T-helper 9 cell (primary cell): ENCODE measurements around the gene MAML3.

ENCODE experiments used
- DNase-seq: peaks from one replicate; pipeline ENCODE4 v3.0.0-alpha.2; 2020

The MAML3 gene

GRCh38 chr4:139802931-139803330 lies 351.1 kb downstream of the MAML3 start:
- DNase-seq: no peak

GRCh38 chr4:139802488-139802887 lies 351.5 kb downstream of the MAML3 start:
- DNase-seq: no peak

- DNase-seq: no peak
These were observed 352.1 kb downstream of the MAML3 start for GRCh38 chr4:139801895-139802294.

- DNase-seq: no peak
These were observed 353.9 kb downstream of the MAML3 start for GRCh38 chr4:139800082-139800481.

GRCh38 chr4:139799615-139800014 lies 354.4 kb downstream of the MAML3 start:
- no peak for DNase-seq

GRCh38 chr4:139798456-139798855 lies 355.5 kb downstream of the MAML3 start:
- no peak for DNase-seq

GRCh38 chr4:139797287-139797686 lies 356.7 kb downstream of the MAML3 start:
- DNase-seq: no peak

GRCh38 chr4:139795527-139796314 lies 358.3 kb downstream of the MAML3 start:
- no peak for DNase-seq

- no peak for DNase-seq
These were observed 359.6 kb downstream of the MAML3 start for GRCh38 chr4:139794158-139794954.

GRCh38 chr4:139791681-139792080 lies 362.3 kb downstream of the MAML3 start:
- no peak for DNase-seq

GRCh38 chr4:139790291-139790690 lies 363.7 kb downstream of the MAML3 start:
- DNase-seq: no peak

- DNase-seq: no peak
These were observed 364.8 kb downstream of the MAML3 start for GRCh38 chr4:139789096-139789654.

GRCh38 chr4:139786494-139787354 lies 367.3 kb downstream of the MAML3 start:
- DNase-seq: no peak

GRCh38 chr4:139785356-139785755 lies 368.6 kb downstream of the MAML3 start:
- DNase-seq: no peak

GRCh38 chr4:139783741-139784484 lies 370.1 kb downstream of the MAML3 start:
- no peak for DNase-seq

GRCh38 chr4:139782926-139783522 lies 371.0 kb downstream of the MAML3 start:
- DNase-seq: no peak

GRCh38 chr4:139781066-139781465 lies 372.9 kb downstream of the MAML3 start:
- DNase-seq: no peak

GRCh38 chr4:139779691-139780090 lies 374.3 kb downstream of the MAML3 start:
- no peak for DNase-seq

- no peak for DNase-seq
These were observed 376.2 kb downstream of the MAML3 start for GRCh38 chr4:139777757-139778156.

GRCh38 chr4:139776235-139776634 lies 377.7 kb downstream of the MAML3 start:
- no peak for DNase-seq

- no peak for DNase-seq
These were observed 379.1 kb downstream of the MAML3 start for GRCh38 chr4:139774759-139775487.
